HFF-Myc (cell line): ENCODE data around the gene ARFGAP2.

ENCODE experiments used
- DNase-seq: peaks from one replicate; pipeline ENCODE4 v3.0.0-alpha.2; 2011; ENCODE audit warnings: low read depth; ENCODE audit errors: extremely low read depth
- H3K4me3 ChIP-seq: replicated peaks from 2 replicates; pipeline ENCODE4 v1.5.1; 2011; ENCODE audit warnings: low read depth, mild to moderate bottlenecking, control low read depth, low read length
- CTCF ChIP-seq: IDR thresholded peaks from 2 replicates; pipeline ENCODE4 v1.5.1; 2012; ENCODE audit warnings: mild to moderate bottlenecking, low read depth, low read length, control low read depth; ENCODE audit errors: missing control alignments

Gene ARFGAP2

GRCh38 chr11:47137476-47137875, 39.2 kb downstream of the ARFGAP2 start:
- H3K4me3 ChIP-seq: no peak overlapping the region
- DNase-seq: no peak
- no peak for TF ChIP-seq CTCF

DNA sequence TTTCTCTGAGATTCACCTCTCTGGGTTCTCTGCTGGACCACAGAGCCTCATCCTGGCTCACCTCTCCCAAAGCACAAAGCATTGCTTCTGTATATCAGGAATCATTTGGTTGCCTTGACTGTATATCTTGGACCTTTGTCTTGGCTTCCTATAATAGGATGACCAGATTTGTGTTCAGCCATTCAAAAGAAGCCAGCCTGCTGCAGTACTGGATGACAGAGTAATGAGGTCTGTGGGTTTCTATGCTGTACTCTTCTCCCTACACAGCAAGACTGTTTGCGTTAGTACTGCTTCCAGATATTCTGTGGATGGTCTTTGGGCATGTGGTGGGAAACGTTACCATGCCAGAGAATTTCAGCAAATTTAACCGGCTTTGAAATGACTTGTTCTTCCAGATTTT, 39.8 kb downstream of the ARFGAP2 start:
- no peak for DNase-seq

GRCh38 chr11:47136327-47136726, 40.4 kb downstream of the ARFGAP2 start:
- no peak for DNase-seq
- no peak overlapping the region for H3K4me3 ChIP-seq
- no peak for TF ChIP-seq CTCF

More for the DNA sequence above, 39.8 kb downstream of the ARFGAP2 start:
- H3K4me3 ChIP-seq: no peak overlapping the region
- no peak for TF ChIP-seq CTCF

- TF ChIP-seq CTCF: no peak
- DNase-seq: no peak
- no peak overlapping the region for H3K4me3 ChIP-seq
These were observed 43.7 kb downstream of the ARFGAP2 start for GRCh38 chr11:47132981-47133380.

- TF ChIP-seq CTCF: no peak
- no peak overlapping the region for H3K4me3 ChIP-seq
- no peak for DNase-seq
These were observed 44.2 kb downstream of the ARFGAP2 start for GRCh38 chr11:47132490-47132889.

GRCh38 chr11:47131136-47131535, 45.5 kb downstream of the ARFGAP2 start:
- no peak for DNase-seq
- no peak overlapping the region for H3K4me3 ChIP-seq
- no peak for TF ChIP-seq CTCF

GRCh38 chr11:47130543-47130942, 46.1 kb downstream of the ARFGAP2 start:
- TF ChIP-seq CTCF: no peak
- H3K4me3 ChIP-seq: no peak overlapping the region
- DNase-seq: no peak
